Heart left ventricle (tissue), 16 donors: ENCODE data around the gene STARD7. TPM values are rescaled to one million over a fixed set of nuclear protein-coding genes. Genes with fewer than 3 reads are reported as not detected.

Source experiments
- ATAC-seq, 4 donors: fragments of 200-7000 bp; cut with Tn5 transposase; one replicate each; pipeline ENCODE4 v1.9.1; 2020 to 2022; ENCODE audit warnings: moderate library complexity in 4 of 4, mild to moderate bottlenecking in 3 of 4, moderate number of reproducible peaks in 1 of 4
- DNase-seq, 5 donors: peaks; one replicate each; pipeline ENCODE4 v3.0.0-alpha.2; 2020
- H3K27ac ChIP-seq, 12 donors: fragments of 200-600 bp; sonication (generic) in 4 of 12; one replicate each; pipeline versions ENCODE4 v1.5.0 to v1.8.0; 2016 to 2022; ENCODE audit warnings: mild to moderate bottlenecking in 2 of 12
- H3K27me3 ChIP-seq, 9 donors: fragments of 200-600 bp; sonication (generic) in 2 of 9; one replicate each; pipeline versions ENCODE4 v1.5.1 to v1.8.0; 2016 to 2022; ENCODE audit warnings: mild to moderate bottlenecking in 3 of 9
- H3K36me3 ChIP-seq, 9 donors: fragments of 200-600 bp; sonication (generic) in 2 of 9; one replicate each; pipeline versions ENCODE4 v1.5.0 to v1.8.0; 2018 to 2022; ENCODE audit warnings: mild to moderate bottlenecking in 2 of 9
- H3K4me1 ChIP-seq, 12 donors: fragments of 200-600 bp; sonication (generic) in 4 of 12; one replicate each; pipeline versions ENCODE4 v1.5.0 to v1.8.0; 2016 to 2022; ENCODE audit warnings: mild to moderate bottlenecking in 3 of 12
- H3K4me3 ChIP-seq, 12 donors: fragments of 200-600 bp; sonication (generic) in 4 of 12; one replicate each; pipeline versions ENCODE4 v1.5.0 to v1.8.0; 2017 to 2022; ENCODE audit warnings: mild to moderate bottlenecking in 9 of 12, moderate library complexity in 4 of 12
- H3K9me3 ChIP-seq, 12 donors: fragments of 200-600 bp; sonication (generic) in 4 of 12; one replicate each; pipeline versions ENCODE4 v1.5.0 to v1.8.0; 2016 to 2022; ENCODE audit warnings: mild to moderate bottlenecking in 1 of 12
- POLR2A ChIP-seq, 2 donors: fragments of 450-650 bp; IDR thresholded peaks; one replicate each; pipeline ENCODE4 v1.6.1; 2017; ENCODE audit warnings: antibody characterized with exemption in 2 of 2, mild to moderate bottlenecking in 2 of 2, moderate library complexity in 2 of 2
- WGBS, 4 donors: extraction: QIAGEN DNeasy Blood & Tissue Kit in 2 of 4; methylation state at CpG; one replicate each; pipeline versions ENCODE4 v1.1.5 to v1.1.7; 2013 to 2018; 5-methylcytosine and 5-hydroxymethylcytosine counted together
- intact Hi-C, 10 donors: fragments of 100-400 bp; cut with DNase I; formaldehyde crosslinking; loops; one replicate each; pipeline versions ENCODE4 v1.11.1 to v1.14.2; 2022
- polyA plus RNA-seq, 2 donors: library from polyadenylated mRNA; stranded (reverse); fragments of 200-250 nt; gene quantifications; one replicate each; pipeline ENCODE4 v1.2.3, GENCODE V29; 2013
- total RNA-seq, 9 donors: library from RNA; depleted of rRNA in 2 of 9; stranded (reverse); fragments of >200 nt in 2 of 9; fragmentation: NEBNext Ultra II Directional in 3 of 9; extraction: Animal tissue kit (Norgen Biotek cat#: 25700) in 3 of 9; gene quantifications; one replicate each; pipeline versions ENCODE4 v1.1.0 to v1.2.4, GENCODE V29; 2016 to 2023
- TF ChIP-seq, protein P1 (sequence below), 12 donors: fragments of 200-600 bp; sonication (generic) in 4 of 12; IDR thresholded peaks; one replicate each; pipeline versions ENCODE4 v1.5.0 to v1.8.0; 2018 to 2022; ENCODE audit warnings: antibody characterized with exemption in 12 of 12, mild to moderate bottlenecking in 5 of 12
- donor health status: ischemic (EF 13 %, LVEDD 7.1; RV severe dilation, severe dysfunction).
- donor health status: healthy with polysubstance abuse.
- donor health status: DM: no; HTN: yes; CAD: no.
- donor health status: DM: no; HTN: no; CAD: no.
- donor health status: ischemic (EF 25% LVEDD 6.9; RV normal size, moderate dysfunction).
- donor health status: ischemic (EF 25% LVEDD 5.7; RV mildly dilated, moderate dysfunction).
- donor health status: healthy.
- donor health status: DM: yes; HTN: yes; CAD: no.
- donor health status: ischemic (EF 35%, LVEDD 5.7; RV mildly dilated, moderate dysfunction).
- donor health status: nonischemic (EF 11% LVEDD 7.7; RV severe dilation, severe dysfunction).
- donor health status: DM: yes; HTN: yes; CAD: no.
- donor health status: PGD.
- donor health status: ischemic (EF 29% LVEDD 5.4; RV normal size, mild dysfunction).
- donor health status: nonischemic (EF 23%, LVEDD 6.1; RV moderate dilation, normal function).

The STARD7 gene
- total and polyA plus RNA-seq, 11 donors, result 58.3 to 526 (median 188) TPM

DNA sequence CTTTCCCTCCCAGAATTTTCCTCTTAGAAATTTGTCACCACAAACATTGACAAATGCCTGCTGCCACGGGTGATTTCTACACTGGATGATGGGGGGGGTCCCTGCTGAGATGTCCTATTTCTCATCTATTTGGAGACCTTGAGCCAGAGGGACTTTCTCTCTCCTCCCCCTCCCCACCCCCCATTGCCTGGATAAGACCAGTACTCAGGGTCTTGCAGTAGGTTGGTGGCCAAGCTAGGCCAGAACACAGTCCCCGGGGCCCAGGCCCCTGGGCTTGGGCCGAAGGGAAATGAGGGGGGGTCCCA is 62.8 kb downstream of the STARD7 start:
- no peak for ATAC-seq

DNA sequence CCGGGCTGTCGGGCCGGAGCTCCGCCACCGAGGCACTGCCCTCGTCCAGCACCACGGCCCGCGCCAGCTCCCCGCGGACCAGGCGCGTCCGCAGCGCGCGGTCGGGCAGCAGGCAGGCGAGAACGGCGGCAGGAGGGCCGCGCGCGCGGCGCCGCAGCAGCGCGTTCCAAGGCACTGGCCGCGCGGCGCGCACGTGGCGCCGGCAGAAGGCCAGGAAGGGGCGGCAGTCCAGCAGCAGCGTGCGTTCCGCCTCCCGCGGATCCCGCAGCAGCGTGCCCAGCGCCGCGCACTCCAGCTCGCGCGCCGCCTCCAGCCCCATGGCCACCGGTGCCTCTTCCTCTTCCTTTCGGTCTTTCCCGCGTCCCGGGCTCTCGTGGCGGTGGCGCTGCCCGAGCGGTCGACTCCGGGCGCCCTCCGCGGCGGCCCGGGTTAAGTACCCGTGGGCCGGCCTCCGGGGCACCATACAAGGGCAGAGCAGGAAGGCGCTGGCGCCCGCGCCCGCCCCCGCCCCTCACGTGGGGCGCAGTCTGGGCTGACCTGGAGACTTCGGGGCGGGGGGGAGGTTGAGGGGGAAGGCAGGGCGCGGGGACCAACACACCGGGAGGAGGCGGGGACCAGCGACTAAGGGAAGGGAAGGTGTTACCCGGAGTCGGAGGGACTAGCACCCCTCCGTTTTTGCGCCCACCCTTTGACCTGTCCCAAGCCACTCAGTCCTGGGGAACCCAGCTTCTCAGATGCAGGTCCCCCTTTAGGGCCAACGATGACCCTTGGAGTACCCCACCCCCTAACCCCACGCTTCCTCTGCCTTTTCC is 63.4 kb downstream of the STARD7 start, which contains the start of gene DUSP2:
TSS of gene DUSP2 (minus strand) at position 405 of the 812 bp plus-strand sequence. CDS start at position 319, 86 bp downstream.
- Histone ChIP-seq H3K4me1 (peaks cover 0 to 60% (median 27%) of the 10 kb centered on the region in 12 donors), H3K4me3 (peak within 1 kb of the TSS; percentile 29 to 69 (median 56)), H3K27me3 (peaks cover 0 to 7% (median 0%) of the 10 kb centered on the region in 9 donors), H3K9me3 (no peaks in the 10 kb centered on the region), H3K27ac (peak within 1 kb of the TSS; percentile 4 to 90 (median 50)), H3K36me3 (peaks cover 0 to 9% (median 0%) of the 10 kb centered on the region in 9 donors)
- intact Hi-C loops, result loop anchor here in 3 of 10 donors (5.0 to 10.0 kb wide), 4 partner anchors 62 to 370 kb away; partner anchors contain the start of genes CIAO1 (in 2 of the 3), TMEM127 (in 2 of the 3) and STARD7 (in 1 of the 3)
- DNase-seq, result peak; percentile 77 to 89 (median 79)
- ATAC-seq, result peak; percentile 66 to 91 (median 85)
- TF ChIP-seq, protein P1, sequence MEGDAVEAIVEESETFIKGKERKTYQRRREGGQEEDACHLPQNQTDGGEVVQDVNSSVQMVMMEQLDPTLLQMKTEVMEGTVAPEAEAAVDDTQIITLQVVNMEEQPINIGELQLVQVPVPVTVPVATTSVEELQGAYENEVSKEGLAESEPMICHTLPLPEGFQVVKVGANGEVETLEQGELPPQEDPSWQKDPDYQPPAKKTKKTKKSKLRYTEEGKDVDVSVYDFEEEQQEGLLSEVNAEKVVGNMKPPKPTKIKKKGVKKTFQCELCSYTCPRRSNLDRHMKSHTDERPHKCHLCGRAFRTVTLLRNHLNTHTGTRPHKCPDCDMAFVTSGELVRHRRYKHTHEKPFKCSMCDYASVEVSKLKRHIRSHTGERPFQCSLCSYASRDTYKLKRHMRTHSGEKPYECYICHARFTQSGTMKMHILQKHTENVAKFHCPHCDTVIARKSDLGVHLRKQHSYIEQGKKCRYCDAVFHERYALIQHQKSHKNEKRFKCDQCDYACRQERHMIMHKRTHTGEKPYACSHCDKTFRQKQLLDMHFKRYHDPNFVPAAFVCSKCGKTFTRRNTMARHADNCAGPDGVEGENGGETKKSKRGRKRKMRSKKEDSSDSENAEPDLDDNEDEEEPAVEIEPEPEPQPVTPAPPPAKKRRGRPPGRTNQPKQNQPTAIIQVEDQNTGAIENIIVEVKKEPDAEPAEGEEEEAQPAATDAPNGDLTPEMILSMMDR (IDR thresholded peaks at IDR 0.05), result peak in 2 of 12 donors; percentile 20 to 26
- peak in 1 of 2 donors; percentile 60 for TF ChIP-seq POLR2A (IDR thresholded peaks at IDR 0.05)
- WGBS, 4 donors, result 3 to 6% (median 5%) methylated on average over 55 to 94 of the region's 94 CpGs

More for the DNA sequence above, 62.8 kb downstream of the STARD7 start:
- H3K27ac ChIP-seq, result peak overlapping the region; percentile 4 to 90 (median 50)
- intact Hi-C loops, result loop anchor here in 3 of 10 donors (5.0 to 10.0 kb wide), 4 partner anchors 62 to 369 kb away; partner anchors contain the start of genes CIAO1 (in 2 of the 3), TMEM127 (in 2 of the 3) and STARD7 (in 1 of the 3)
- H3K4me1 ChIP-seq, result peaks cover 0 to 60% (median 27%) of the 10 kb centered on the region in 12 donors
- DNase-seq, result no peak
- H3K27me3 ChIP-seq, result peaks cover 0 to 7% (median 0%) of the 10 kb centered on the region in 9 donors
- TF ChIP-seq, protein P1 (IDR thresholded peaks at IDR 0.05), result no peak
- no peak for TF ChIP-seq POLR2A (IDR thresholded peaks at IDR 0.05)
- peaks cover 0 to 9% (median 0%) of the 10 kb centered on the region in 9 donors for H3K36me3 ChIP-seq
- no peaks in the 10 kb centered on the region for H3K9me3 ChIP-seq
- 50 to 56% (median 51%) methylated on average over 3 of the region's 3 CpGs for WGBS, 4 donors
- H3K4me3 ChIP-seq, result peak overlapping the region in 8 of 12 donors; percentile 47 to 69 (median 60)

DNA sequence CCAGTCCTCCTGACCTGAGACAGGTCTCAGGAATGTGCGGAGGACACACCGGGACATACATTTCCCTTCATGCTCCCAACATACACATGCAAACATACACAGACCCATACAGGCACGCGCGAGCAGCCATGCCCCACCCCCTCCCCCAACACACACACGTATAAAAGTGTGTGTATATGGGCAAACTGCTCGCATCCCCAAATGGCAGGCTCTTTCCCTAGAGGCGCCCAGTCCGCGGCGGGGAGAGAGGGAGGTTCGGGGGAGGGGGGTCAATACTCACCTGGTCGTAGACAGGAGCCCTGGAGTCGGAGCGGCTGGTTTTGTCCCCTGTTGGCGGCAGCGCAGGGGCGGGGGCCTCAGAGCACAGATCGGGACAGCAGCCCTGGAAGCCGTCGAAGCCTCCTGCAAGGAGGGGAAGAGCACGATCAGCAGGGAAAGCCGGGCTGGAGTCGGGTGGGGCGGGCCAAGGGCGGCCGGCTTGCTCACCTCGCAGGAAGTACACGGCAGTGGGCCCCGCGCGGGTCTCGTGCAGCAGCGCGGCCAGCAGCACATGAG is 64.1 kb downstream of the STARD7 start:
- no peak for ATAC-seq
- 12 to 20% (median 14%) methylated on average over 19 to 35 of the region's 35 CpGs for WGBS, 4 donors
- Histone ChIP-seq H3K36me3 (peaks cover 0 to 9% (median 0%) of the 10 kb centered on the region in 9 donors), H3K27me3 (peaks cover 0 to 7% (median 0%) of the 10 kb centered on the region in 9 donors), H3K4me1 (peaks cover 0 to 60% (median 27%) of the 10 kb centered on the region in 12 donors), H3K27ac (peak overlapping the region in 5 of 12 donors; percentile 40 to 90 (median 64)), H3K4me3 (peak overlapping the region; percentile 29 to 69 (median 56)), H3K9me3 (no peaks in the 10 kb centered on the region)
- DNase-seq, result no peak
- no peak for TF ChIP-seq POLR2A (IDR thresholded peaks at IDR 0.05)
- TF ChIP-seq, protein P1 (IDR thresholded peaks at IDR 0.05), result no peak
- intact Hi-C loops, result loop anchor here in 4 of 10 donors (5.0 to 10.0 kb wide), 5 partner anchors 63 to 370 kb away; partner anchors contain the start of genes CIAO1 (in 3 of the 4), TMEM127 (in 3 of the 4), NEURL3 (in 1 of the 4) and STARD7 (in 1 of the 4)
